H9 (cell line): ENCODE data around the gene ARID1B. TPM values are rescaled to one million over a fixed set of nuclear protein-coding genes. Genes with fewer than 3 reads are reported as not detected.

Experiments
- DNase-seq: peaks from one replicate; pipeline ENCODE4 v3.0.0-alpha.2; 2017
- H2AFZ ChIP-seq: one replicate; pipeline ENCODE4 v1.6.1; 2013; ENCODE audit warnings: mild to moderate bottlenecking, low read length, control low read depth, moderate library complexity
- H2AK5ac ChIP-seq: 2 replicates; pipeline ENCODE4 v1.6.1; 2013; ENCODE audit warnings: low read length, control low read depth, mixed read lengths; ENCODE audit not compliant: insufficient read length
- H2BK120ac ChIP-seq: one replicate; pipeline ENCODE4 v1.6.1; 2013; ENCODE audit warnings: low read depth, mild to moderate bottlenecking, low read length, control low read depth, inconsistent platforms; ENCODE audit not compliant: poor library complexity, severe bottlenecking
- H2BK12ac ChIP-seq: 2 replicates; pipeline ENCODE4 v1.6.1; 2013; ENCODE audit warnings: low read length, control low read depth, mixed read lengths, low read depth; ENCODE audit not compliant: insufficient read length
- H2BK15ac ChIP-seq: 2 replicates; pipeline ENCODE4 v1.6.1; 2013; ENCODE audit warnings: low read depth, low read length, control low read depth
- H2BK20ac ChIP-seq: one replicate; pipeline ENCODE4 v1.6.1; 2013; ENCODE audit warnings: low read depth, mild to moderate bottlenecking, low read length, control low read depth, inconsistent platforms; ENCODE audit not compliant: poor library complexity, severe bottlenecking
- H2BK5ac ChIP-seq: 2 replicates; pipeline ENCODE4 v1.6.1; 2013; ENCODE audit warnings: low read length, control low read depth, mixed read lengths; ENCODE audit not compliant: insufficient read length
- H3K14ac ChIP-seq: 2 replicates; pipeline ENCODE4 v1.6.1; 2013; ENCODE audit warnings: low read length, control low read depth; ENCODE audit not compliant: insufficient read depth
- H3K18ac ChIP-seq: 2 replicates; pipeline ENCODE4 v1.6.1; 2013; ENCODE audit warnings: low read depth, mild to moderate bottlenecking, mixed read lengths, low read length, control low read depth; ENCODE audit not compliant: insufficient read length
- H3K23ac ChIP-seq: 2 replicates; pipeline ENCODE4 v1.6.1; 2013; ENCODE audit warnings: low read length, control low read depth, mixed read lengths, low read depth; ENCODE audit not compliant: insufficient read length
- H3K23me2 ChIP-seq: 2 replicates; pipeline ENCODE4 v1.6.1; 2013; ENCODE audit warnings: low read depth, mild to moderate bottlenecking, mixed read lengths, low read length, control low read depth; ENCODE audit not compliant: insufficient read length, poor library complexity, severe bottlenecking
- H3K27ac ChIP-seq: 2 replicates; pipeline ENCODE4 v1.5.1; 2013; ENCODE audit warnings: low read length, control low read depth, mixed read lengths, low read depth; ENCODE audit not compliant: insufficient read length
- H3K27me3 ChIP-seq: 2 replicates; pipeline ENCODE4 v1.6.1; 2013; ENCODE audit warnings: low read length, control low read depth, inconsistent platforms; ENCODE audit not compliant: insufficient read depth
- H3K4ac ChIP-seq: 2 replicates; pipeline ENCODE4 v1.6.1; 2013; ENCODE audit warnings: low read depth, mild to moderate bottlenecking, control low read depth, inconsistent platforms, low read length, moderate library complexity
- H3K4me1 ChIP-seq: 2 replicates; pipeline ENCODE4 v1.6.1; 2013; ENCODE audit warnings: low read length, control low read depth, inconsistent platforms; ENCODE audit not compliant: insufficient read depth
- H3K4me2 ChIP-seq: 2 replicates; pipeline ENCODE4 v1.6.1; 2013; ENCODE audit warnings: low read length, control low read depth, mixed read lengths; ENCODE audit not compliant: insufficient read length, insufficient read depth
- H3K56ac ChIP-seq: 2 replicates; pipeline ENCODE4 v1.6.1; 2013; ENCODE audit warnings: low read depth, mild to moderate bottlenecking, mixed read lengths, low read length, control low read depth; ENCODE audit not compliant: insufficient read length
- H3K79me1 ChIP-seq: 2 replicates; pipeline ENCODE4 v1.6.1; 2013; ENCODE audit warnings: low read depth, mild to moderate bottlenecking, moderate library complexity, low read length, control low read depth, inconsistent platforms; ENCODE audit not compliant: insufficient read depth, poor library complexity, severe bottlenecking
- H3K79me2 ChIP-seq: 2 replicates; pipeline ENCODE4 v1.6.1; 2013; ENCODE audit warnings: low read length, control low read depth, inconsistent platforms; ENCODE audit not compliant: insufficient read depth
- H3K9ac ChIP-seq: 2 replicates; pipeline ENCODE4 v1.6.1; 2013; ENCODE audit warnings: low read length, control low read depth, mixed read lengths; ENCODE audit not compliant: insufficient read length; ENCODE audit errors: extremely low read depth
- H3K9me3 ChIP-seq: one replicate; pipeline ENCODE4 v1.6.1; 2013; ENCODE audit warnings: low read depth, low read length, inconsistent platforms; ENCODE audit not compliant: control insufficient read depth
- H3T11ph ChIP-seq: one replicate; pipeline ENCODE4 v1.6.1; 2013; ENCODE audit warnings: mild to moderate bottlenecking, low read length, control low read depth, inconsistent platforms
- H4K20me1 ChIP-seq: one replicate; pipeline ENCODE4 v1.6.1; 2013; ENCODE audit not compliant: control insufficient read depth, insufficient read length, insufficient read depth
- H4K5ac ChIP-seq: 2 replicates; pipeline ENCODE4 v1.6.1; 2013; ENCODE audit warnings: low read depth, mild to moderate bottlenecking, mixed read lengths, low read length, control low read depth; ENCODE audit not compliant: insufficient read length
- H4K8ac ChIP-seq: replicated peaks from 2 replicates; pipeline ENCODE4 v1.6.1; 2013; ENCODE audit warnings: low read length, control low read depth, mixed read lengths, low read depth; ENCODE audit not compliant: insufficient read length
- H4K91ac ChIP-seq: 2 replicates; pipeline ENCODE4 v1.6.1; 2013; ENCODE audit warnings: low read depth, mild to moderate bottlenecking, moderate library complexity, mixed read lengths, low read length, control low read depth; ENCODE audit not compliant: insufficient read length
- H3K27ac Mint-ChIP-seq, 3 experiments: 2 replicates in 2 of 3; 3 replicates in 1 of 3; pipeline ENCODE4 v1.8.0; 2020 to 2021; ENCODE audit warnings: mixed read lengths in 3 of 3, mild to moderate bottlenecking in 1 of 3, moderate library complexity in 1 of 3
- H3K27me3 Mint-ChIP-seq: 2 replicates; pipeline ENCODE4 v1.8.0; 2021; ENCODE audit warnings: low read depth, mild to moderate bottlenecking, moderate library complexity, mixed read lengths
- H3K36me3 Mint-ChIP-seq, 3 experiments: 2 replicates in 2 of 3; 3 replicates in 1 of 3; pipeline ENCODE4 v1.8.0; 2020 to 2021; ENCODE audit warnings: low read depth in 3 of 3, mixed read lengths in 3 of 3; ENCODE audit not compliant: insufficient read depth in 1 of 3
- H3K4me1 Mint-ChIP-seq, 2 experiments: 2 replicates each; pipeline ENCODE4 v1.8.0; 2020; ENCODE audit warnings: mixed read lengths in 2 of 2
- H3K4me3 Mint-ChIP-seq, 2 experiments: 2 replicates in 1 of 2; 3 replicates in 1 of 2; pipeline ENCODE4 v1.8.0; 2020 to 2021; ENCODE audit warnings: mild to moderate bottlenecking in 2 of 2, mixed read lengths in 2 of 2, moderate library complexity in 1 of 2
- H3K9me3 Mint-ChIP-seq, 2 experiments: 2 replicates in 1 of 2; 3 replicates in 1 of 2; pipeline ENCODE4 v1.8.0; 2020; ENCODE audit warnings: mild to moderate bottlenecking in 2 of 2, mixed read lengths in 2 of 2, moderate library complexity in 1 of 2
- CTCF ChIP-seq: fragments of 200-600 bp; sonication (generic); conservative IDR thresholded peaks from 3 replicates; pipeline ENCODE4 v1.8.0; 2021; ENCODE audit warnings: antibody characterized with exemption, mild to moderate bottlenecking
- WGBS: extraction: QIAGEN DNeasy Blood & Tissue Kit; methylation state at CpG from one replicate; pipeline ENCODE4 v1.1.7; 2013; ENCODE audit warnings: missing lambda C conversion rate, low lambda C conversion rate, mixed read lengths; ENCODE audit not compliant: insufficient read length; ENCODE audit errors: extremely low coverage; 5-methylcytosine and 5-hydroxymethylcytosine counted together
- total RNA-seq: library from RNA; stranded (reverse); gene quantifications from 2 replicates; pipeline ENCODE4 v1.2.1, GENCODE V29; 2021

Gene ARID1B
- total RNA-seq, 1 experiment from 2014 or later: 88.2 TPM

- H3K4me3 Mint-ChIP-seq: no peak overlapping the region
These were observed 270.1 kb downstream of the ARID1B start for GRCh38 chr6:157047328-157047727.

More at GRCh38 chr6:157047328-157047727, 270.1 kb downstream of the ARID1B start:
- H3K9me3 Mint-ChIP-seq: no peaks in the 10 kb centered on the region
- Histone ChIP-seq H3K4ac (no peak overlapping the region), H3K27me3 (no peaks in the 10 kb centered on the region), H2BK120ac (no peak overlapping the region), H2BK5ac (no peak overlapping the region), H2BK20ac (no peak overlapping the region), H3K79me2 (peaks cover 2% of the 10 kb centered on the region; the same call in 1 of the 2 replicates), H2BK12ac (no peak overlapping the region), H2AK5ac (no peak overlapping the region), H2AFZ (no peak overlapping the region), H3K56ac (no peak overlapping the region), H4K20me1 (no peaks in the 10 kb centered on the region), H3K4me1 (peaks cover 4% of the 10 kb centered on the region; the same call in 1 of the 2 replicates), H3K4me2 (no peak overlapping the region), H3K9me3 (no peaks in the 10 kb centered on the region), H4K8ac (no peak overlapping the region), H3K27ac (no peak overlapping the region), H3K18ac (no peak overlapping the region), H3K14ac (no peak overlapping the region), H4K91ac (no peak overlapping the region), H3T11ph (no peak overlapping the region), H2BK15ac (no peak overlapping the region), H4K5ac (no peak overlapping the region), H3K9ac (no peak overlapping the region), H3K79me1 (peaks cover 2% of the 10 kb centered on the region), H3K23me2 (no peaks in the 10 kb centered on the region), H3K23ac (no peak overlapping the region)
- no peak for TF ChIP-seq CTCF
- WGBS: no CpG with 5 or more reads among the region's 4 CpGs
- H3K4me1 Mint-ChIP-seq: peaks cover 20 to 24% of the 10 kb centered on the region in 2 experiments
- H3K27ac Mint-ChIP-seq: no peak overlapping the region
- no peak for DNase-seq
- H3K27me3 Mint-ChIP-seq: no peaks in the 10 kb centered on the region
- H3K36me3 Mint-ChIP-seq: no peaks in the 10 kb centered on the region; a peak in 1 of 7 replicates
